ENCODE results near the gene GJC2. TPM values are rescaled to one million over a fixed set of nuclear protein-coding genes. Genes with fewer than 3 reads are reported as not detected.

Gene GJC2
- total and polyA plus RNA-seq, 10 of the 15 experiments (the other 5 are each of a cell fraction or from before 2014, with no cell fraction given): 0.04 to 0.44 (median 0.07) TPM; not detected in 4

DNA sequence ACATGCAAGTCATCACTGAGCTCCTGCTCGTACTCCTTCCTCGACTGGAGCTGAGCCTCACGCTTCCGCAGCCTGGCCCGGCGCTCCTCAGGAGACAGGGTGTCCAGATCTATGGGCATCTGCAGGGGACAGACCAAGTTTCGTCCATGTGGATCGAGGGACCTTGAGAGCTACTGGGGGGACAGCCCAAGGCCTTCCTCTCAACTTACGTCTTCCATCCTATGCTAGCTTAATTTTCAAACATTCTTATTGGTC lies 43.0 kb upstream of the GJC2 start:
- ChIA-PET POLR2A (interaction anchor here (1.1 to 1.5 kb wide), 2 partner anchors 23 to 25 kb away, joined by 4 read pairs; partner anchors contain the start of gene ARF1), SMC1A (ENCODE audit: uncharacterized antibody, unreplicated experiment) (interaction anchor here (1.4 kb wide), 1 partner anchor 20 kb away, joined by 4 read pairs; no protein-coding TSS in a partner anchor), CTCF (interaction anchor here (0.6 to 0.8 kb wide), 2 partner anchors 13 to 60 kb away, joined by 3 read pairs; no protein-coding TSS in a partner anchor), RAD21 (ENCODE audit: unreplicated experiment) (no interaction called here)
- BruUV-seq (replicated peaks): no TSS peak
- H3K9me3 ChIP-seq (replicated peaks; ENCODE audit: control insufficient read depth, insufficient read depth, low read length): no peaks in the 10 kb centered on the region
- intact Hi-C loops (cut with micrococcal nuclease; ENCODE audit: unreplicated experiment) (no loop called here), in situ Hi-C loops (cut with MboI) (no loop called here)
- H2AFZ ChIP-seq (ENCODE audit: control insufficient read depth, low read depth, low read length): no peak overlapping the region
- H3K9ac ChIP-seq (ENCODE audit: control insufficient read depth, insufficient read depth, low read length): no peak overlapping the region
- H3K27me3 ChIP-seq (replicated peaks in 1 of 2; ENCODE audit: control insufficient read depth in 2 of 2, insufficient read depth in 2 of 2, low read length in 1 of 2): no peaks in the 10 kb centered on the region
- peaks cover 17% of the 10 kb centered on the region for H3K4me1 ChIP-seq (ENCODE audit: control insufficient read depth, insufficient read depth, low read length)
- WGBS (ENCODE audit: insufficient coverage, insufficient replicate concordance, low lambda C conversion rate, missing lambda C conversion rate): 97% methylated on average over 9 of the region's 9 CpGs
- no peak overlapping the region for H3K4me2 ChIP-seq (ENCODE audit: control insufficient read depth, insufficient read depth)
- H4K20me1 ChIP-seq (ENCODE audit: control insufficient read depth, insufficient read depth): no peaks in the 10 kb centered on the region
- H3K79me2 ChIP-seq (ENCODE audit: control insufficient read depth, insufficient read depth, low read length): peaks cover 27% of the 10 kb centered on the region
- no peak overlapping the region for H3K27ac ChIP-seq (ENCODE audit: control insufficient read depth, insufficient read depth)
- H3K4me3 ChIP-seq: no peak overlapping the region
- no peak for ATAC-seq
- H3K36me3 ChIP-seq (ENCODE audit: control insufficient read depth in 2 of 2, insufficient read depth in 2 of 2, low read length in 1 of 2): peaks cover 4 to 5% of the 10 kb centered on the region in 2 experiments; a peak in 3 of 4 replicates
- no peak for FAIRE-seq
- no peak for DNase-seq (ENCODE audit: low read depth, low spot score)
- no peak for TF ChIP-seq NFIC (IDR thresholded peaks at IDR 0.05; ENCODE audit: low read depth, low read length)
- TF ChIP-seq, protein P1, sequence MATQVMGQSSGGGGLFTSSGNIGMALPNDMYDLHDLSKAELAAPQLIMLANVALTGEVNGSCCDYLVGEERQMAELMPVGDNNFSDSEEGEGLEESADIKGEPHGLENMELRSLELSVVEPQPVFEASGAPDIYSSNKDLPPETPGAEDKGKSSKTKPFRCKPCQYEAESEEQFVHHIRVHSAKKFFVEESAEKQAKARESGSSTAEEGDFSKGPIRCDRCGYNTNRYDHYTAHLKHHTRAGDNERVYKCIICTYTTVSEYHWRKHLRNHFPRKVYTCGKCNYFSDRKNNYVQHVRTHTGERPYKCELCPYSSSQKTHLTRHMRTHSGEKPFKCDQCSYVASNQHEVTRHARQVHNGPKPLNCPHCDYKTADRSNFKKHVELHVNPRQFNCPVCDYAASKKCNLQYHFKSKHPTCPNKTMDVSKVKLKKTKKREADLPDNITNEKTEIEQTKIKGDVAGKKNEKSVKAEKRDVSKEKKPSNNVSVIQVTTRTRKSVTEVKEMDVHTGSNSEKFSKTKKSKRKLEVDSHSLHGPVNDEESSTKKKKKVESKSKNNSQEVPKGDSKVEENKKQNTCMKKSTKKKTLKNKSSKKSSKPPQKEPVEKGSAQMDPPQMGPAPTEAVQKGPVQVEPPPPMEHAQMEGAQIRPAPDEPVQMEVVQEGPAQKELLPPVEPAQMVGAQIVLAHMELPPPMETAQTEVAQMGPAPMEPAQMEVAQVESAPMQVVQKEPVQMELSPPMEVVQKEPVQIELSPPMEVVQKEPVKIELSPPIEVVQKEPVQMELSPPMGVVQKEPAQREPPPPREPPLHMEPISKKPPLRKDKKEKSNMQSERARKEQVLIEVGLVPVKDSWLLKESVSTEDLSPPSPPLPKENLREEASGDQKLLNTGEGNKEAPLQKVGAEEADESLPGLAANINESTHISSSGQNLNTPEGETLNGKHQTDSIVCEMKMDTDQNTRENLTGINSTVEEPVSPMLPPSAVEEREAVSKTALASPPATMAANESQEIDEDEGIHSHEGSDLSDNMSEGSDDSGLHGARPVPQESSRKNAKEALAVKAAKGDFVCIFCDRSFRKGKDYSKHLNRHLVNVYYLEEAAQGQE (IDR thresholded peaks at IDR 0.05; ENCODE audit: low read depth, low read length): no peak
- TF ChIP-seq NR2C2 (IDR thresholded peaks at IDR 0.05; ENCODE audit: borderline replicate concordance, control insufficient read depth, insufficient read length, low read depth): no peak
- TF ChIP-seq PML (IDR thresholded peaks at IDR 0.05; ENCODE audit: low read length): no peak
- TF ChIP-seq, protein P2, sequence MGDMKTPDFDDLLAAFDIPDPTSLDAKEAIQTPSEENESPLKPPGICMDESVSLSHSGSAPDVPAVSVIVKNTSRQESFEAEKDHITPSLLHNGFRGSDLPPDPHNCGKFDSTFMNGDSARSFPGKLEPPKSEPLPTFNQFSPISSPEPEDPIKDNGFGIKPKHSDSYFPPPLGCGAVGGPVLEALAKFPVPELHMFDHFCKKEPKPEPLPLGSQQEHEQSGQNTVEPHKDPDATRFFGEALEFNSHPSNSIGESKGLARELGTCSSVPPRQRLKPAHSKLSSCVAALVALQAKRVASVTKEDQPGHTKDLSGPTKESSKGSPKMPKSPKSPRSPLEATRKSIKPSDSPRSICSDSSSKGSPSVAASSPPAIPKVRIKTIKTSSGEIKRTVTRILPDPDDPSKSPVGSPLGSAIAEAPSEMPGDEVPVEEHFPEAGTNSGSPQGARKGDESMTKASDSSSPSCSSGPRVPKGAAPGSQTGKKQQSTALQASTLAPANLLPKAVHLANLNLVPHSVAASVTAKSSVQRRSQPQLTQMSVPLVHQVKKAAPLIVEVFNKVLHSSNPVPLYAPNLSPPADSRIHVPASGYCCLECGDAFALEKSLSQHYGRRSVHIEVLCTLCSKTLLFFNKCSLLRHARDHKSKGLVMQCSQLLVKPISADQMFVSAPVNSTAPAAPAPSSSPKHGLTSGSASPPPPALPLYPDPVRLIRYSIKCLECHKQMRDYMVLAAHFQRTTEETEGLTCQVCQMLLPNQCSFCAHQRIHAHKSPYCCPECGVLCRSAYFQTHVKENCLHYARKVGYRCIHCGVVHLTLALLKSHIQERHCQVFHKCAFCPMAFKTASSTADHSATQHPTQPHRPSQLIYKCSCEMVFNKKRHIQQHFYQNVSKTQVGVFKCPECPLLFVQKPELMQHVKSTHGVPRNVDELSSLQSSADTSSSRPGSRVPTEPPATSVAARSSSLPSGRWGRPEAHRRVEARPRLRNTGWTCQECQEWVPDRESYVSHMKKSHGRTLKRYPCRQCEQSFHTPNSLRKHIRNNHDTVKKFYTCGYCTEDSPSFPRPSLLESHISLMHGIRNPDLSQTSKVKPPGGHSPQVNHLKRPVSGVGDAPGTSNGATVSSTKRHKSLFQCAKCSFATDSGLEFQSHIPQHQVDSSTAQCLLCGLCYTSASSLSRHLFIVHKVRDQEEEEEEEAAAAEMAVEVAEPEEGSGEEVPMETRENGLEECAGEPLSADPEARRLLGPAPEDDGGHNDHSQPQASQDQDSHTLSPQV (IDR thresholded peaks at IDR 0.05): no peak
- no peak for TF ChIP-seq JUND (IDR thresholded peaks at IDR 0.05; ENCODE audit: low read depth, low read length)
- no peak for TF ChIP-seq CHD4 (IDR thresholded peaks at IDR 0.05)
- TF ChIP-seq MTA2 (IDR thresholded peaks at IDR 0.05; ENCODE audit: low read depth): no peak
- no peak for TF ChIP-seq MEF2A (IDR thresholded peaks at IDR 0.05; ENCODE audit: insufficient read depth, low read depth, low read length)
- no peak for TF ChIP-seq SIN3A (IDR thresholded peaks at IDR 0.05; ENCODE audit: low read depth, low read length)
- TF ChIP-seq CBFB (IDR thresholded peaks at IDR 0.05; ENCODE audit: low read depth): no peak
- TF ChIP-seq FOXM1 (IDR thresholded peaks at IDR 0.05; ENCODE audit: low read depth, low read length): no peak
- TF ChIP-seq, protein P3, sequence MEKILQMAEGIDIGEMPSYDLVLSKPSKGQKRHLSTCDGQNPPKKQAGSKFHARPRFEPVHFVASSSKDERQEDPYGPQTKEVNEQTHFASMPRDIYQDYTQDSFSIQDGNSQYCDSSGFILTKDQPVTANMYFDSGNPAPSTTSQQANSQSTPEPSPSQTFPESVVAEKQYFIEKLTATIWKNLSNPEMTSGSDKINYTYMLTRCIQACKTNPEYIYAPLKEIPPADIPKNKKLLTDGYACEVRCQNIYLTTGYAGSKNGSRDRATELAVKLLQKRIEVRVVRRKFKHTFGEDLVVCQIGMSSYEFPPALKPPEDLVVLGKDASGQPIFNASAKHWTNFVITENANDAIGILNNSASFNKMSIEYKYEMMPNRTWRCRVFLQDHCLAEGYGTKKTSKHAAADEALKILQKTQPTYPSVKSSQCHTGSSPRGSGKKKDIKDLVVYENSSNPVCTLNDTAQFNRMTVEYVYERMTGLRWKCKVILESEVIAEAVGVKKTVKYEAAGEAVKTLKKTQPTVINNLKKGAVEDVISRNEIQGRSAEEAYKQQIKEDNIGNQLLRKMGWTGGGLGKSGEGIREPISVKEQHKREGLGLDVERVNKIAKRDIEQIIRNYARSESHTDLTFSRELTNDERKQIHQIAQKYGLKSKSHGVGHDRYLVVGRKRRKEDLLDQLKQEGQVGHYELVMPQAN (conservative IDR thresholded peaks at IDR 0.05): no peak
- TF ChIP-seq, protein P4, sequence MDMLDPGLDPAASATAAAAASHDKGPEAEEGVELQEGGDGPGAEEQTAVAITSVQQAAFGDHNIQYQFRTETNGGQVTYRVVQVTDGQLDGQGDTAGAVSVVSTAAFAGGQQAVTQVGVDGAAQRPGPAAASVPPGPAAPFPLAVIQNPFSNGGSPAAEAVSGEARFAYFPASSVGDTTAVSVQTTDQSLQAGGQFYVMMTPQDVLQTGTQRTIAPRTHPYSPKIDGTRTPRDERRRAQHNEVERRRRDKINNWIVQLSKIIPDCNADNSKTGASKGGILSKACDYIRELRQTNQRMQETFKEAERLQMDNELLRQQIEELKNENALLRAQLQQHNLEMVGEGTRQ (IDR thresholded peaks at IDR 0.05; ENCODE audit: borderline replicate concordance, low read depth, low read length): no peak
